Erythroblast (primary cell): ENCODE data around the gene DUS2.

Experiments used
- GATA1 ChIP-seq: IDR thresholded peaks from 2 replicates; pipeline ENCODE4 v1.6.1; 2011; ENCODE audit warnings: low read depth, mild to moderate bottlenecking, control low read depth, low read length, moderate library complexity
- POLR2A ChIP-seq: IDR thresholded peaks from 2 replicates; pipeline ENCODE4 v1.6.1; 2011; ENCODE audit warnings: mild to moderate bottlenecking, low read length

GRCh38 chr16:68015681-68016080 is 7.4 kb upstream of the DUS2 start, which contains the start of gene DPEP2NB:
- TF ChIP-seq POLR2A (no peak), GATA1 (no peak)
